IPS-NIHi7 (cell line): Measurements from ENCODE around the gene ADAMTS10.
"Not testable (repeated sequence)": the region's sequence is repeated elsewhere in the genome, so short reads cannot be mapped to it uniquely, and the experiment has no call there.

ENCODE experiments used
- DNase-seq: peaks from one replicate; pipeline ENCODE4 v3.0.0; 2012; ENCODE audit warnings: mixed read lengths; ENCODE audit errors: extremely low spot score

ADAMTS10 gene

GRCh38 chr19:8626842-8627241, 16.3 kb upstream of the ADAMTS10 start:
- DNase-seq, result no peak

GRCh38 chr19:8622886-8623285, 12.4 kb upstream of the ADAMTS10 start:
- DNase-seq, result not testable (repeated sequence)

- DNase-seq, result no peak
Measured at GRCh38 chr19:8618751-8619150, 8.2 kb upstream of the ADAMTS10 start.

GRCh38 chr19:8617984-8618383, 7.5 kb upstream of the ADAMTS10 start:
- no peak for DNase-seq

GRCh38 chr19:8617325-8617724, 6.8 kb upstream of the ADAMTS10 start:
- not testable (repeated sequence) for DNase-seq

- no peak for DNase-seq
Measured at GRCh38 chr19:8616861-8617260, 6.3 kb upstream of the ADAMTS10 start.

- peak; percentile 77 for DNase-seq
Measured at GRCh38 chr19:8615813-8616596, 5.5 kb upstream of the ADAMTS10 start.

- DNase-seq, result no peak
Measured at GRCh38 chr19:8615024-8615423, 4.5 kb upstream of the ADAMTS10 start.

GRCh38 chr19:8614455-8614854, 3.9 kb upstream of the ADAMTS10 start:
- no peak for DNase-seq

GRCh38 chr19:8612807-8613171, 2.3 kb upstream of the ADAMTS10 start:
- DNase-seq, result no peak

- DNase-seq, result peak; percentile 57
Measured at GRCh38 chr19:8611877-8612806, 1.6 kb upstream of the ADAMTS10 start.

GRCh38 chr19:8611391-8611876, 919 bp upstream of the ADAMTS10 start:
- no peak for DNase-seq

GRCh38 chr19:8610936-8611300, 403 bp upstream of the ADAMTS10 start:
- DNase-seq, result no peak

GRCh38 chr19:8609279-8610040, 1.1 kb downstream of the ADAMTS10 start:
- DNase-seq, result peak; percentile 87

- no peak for DNase-seq
Measured at GRCh38 chr19:8608941-8609278, 1.6 kb downstream of the ADAMTS10 start.

GRCh38 chr19:8607386-8607785, 3.1 kb downstream of the ADAMTS10 start:
- DNase-seq, result no peak

GRCh38 chr19:8605514-8605913, 5.0 kb downstream of the ADAMTS10 start:
- DNase-seq, result no peak

GRCh38 chr19:8601796-8602195, 8.7 kb downstream of the ADAMTS10 start:
- DNase-seq, result no peak

GRCh38 chr19:8600816-8601215, 9.7 kb downstream of the ADAMTS10 start:
- DNase-seq, result no peak

GRCh38 chr19:8600064-8600463, 10.5 kb downstream of the ADAMTS10 start:
- DNase-seq, result no peak

GRCh38 chr19:8596168-8596567, 14.3 kb downstream of the ADAMTS10 start:
- no peak for DNase-seq

GRCh38 chr19:8595651-8596050, 14.9 kb downstream of the ADAMTS10 start:
- no peak for DNase-seq
